Measurements from ENCODE around the gene MCU. TPM values are rescaled to one million over a fixed set of nuclear protein-coding genes. Genes with fewer than 3 reads are reported as not detected.

The MCU gene
- total and polyA plus RNA-seq, 2 of the 8 experiments (the other 6 are each of a cell fraction or from before 2014, with no cell fraction given), result 51.6 to 62.2 TPM

GRCh38 chr10:72793752-72794151 is 101.8 kb downstream of the MCU start:
- Histone ChIP-seq H4K8ac (ENCODE audit: extremely low read depth, insufficient read depth, low read length) (no peak overlapping the region; the same call in 1 of the 2 replicates), H4K5ac (ENCODE audit: insufficient read length, low read depth, low read length) (no peak overlapping the region), H3K27me3 (replicated peaks in 1 of 4; ENCODE audit: control insufficient read depth in 3 of 4, extremely low read depth in 1 of 4, insufficient read depth in 3 of 4, low read length in 3 of 4) (no peaks in the 10 kb centered on the region), H3K14ac (ENCODE audit: insufficient read length) (no peak overlapping the region), H4K91ac (replicated peaks; ENCODE audit: insufficient read length, low read length) (peak overlapping the region; percentile 20), H2BK5ac (ENCODE audit: low read depth, low read length) (peak overlapping the region; percentile 54; the same call in 1 of the 2 replicates), H2AFZ (ENCODE audit: low read length) (no peak overlapping the region), H2BK15ac (ENCODE audit: low read length) (no peak overlapping the region), H3K4me2 (ENCODE audit: insufficient read depth in 1 of 2, low read depth in 2 of 2, low read length in 2 of 2) (peak overlapping the region; percentile 27 to 52; a peak in 3 of 4 replicates), H2BK12ac (ENCODE audit: low read depth, low read length) (peak overlapping the region; percentile 89), H3K79me2 (ENCODE audit: control insufficient read depth in 1 of 2, insufficient read depth in 2 of 2, low read length in 2 of 2) (peaks cover 0 to 47% of the 10 kb centered on the region in 2 experiments; a peak in 2 of 4 replicates), H3K9me3 (ENCODE audit: insufficient read depth in 2 of 2, low read depth in 1 of 2, low read length in 1 of 2) (no peaks in the 10 kb centered on the region), H3K18ac (ENCODE audit: extremely low read depth, low read length) (no peak overlapping the region), H3K9ac (replicated peaks in 1 of 4; ENCODE audit: extremely low read depth in 1 of 4, low read depth in 3 of 4, low read length in 3 of 4) (no peak overlapping the region), H3K4ac (replicated peaks; ENCODE audit: insufficient read length, low read depth, low read length) (no peak overlapping the region), H3K36me3 (ENCODE audit: control insufficient read depth in 2 of 4, insufficient read depth in 4 of 4, low read length in 3 of 4) (no peaks in the 10 kb centered on the region; a peak in 1 of 8 replicates), H3K79me1 (ENCODE audit: low read depth, low read length) (no peaks in the 10 kb centered on the region), H3K4me3 (ENCODE audit: extremely low read depth in 1 of 4, insufficient read depth in 2 of 4, low read depth in 3 of 4, low read length in 4 of 4) (no peak overlapping the region), H3K56ac (replicated peaks; ENCODE audit: insufficient read length, low read depth, low read length) (no peak overlapping the region), H2AK5ac (ENCODE audit: low read depth, low read length) (no peak overlapping the region), H3K27ac (ENCODE audit: low read depth, low read length) (0 out of 2 replicates have a peak overlapping the region, but pooled peaks have one; percentile 16), H3K23ac (ENCODE audit: insufficient read length) (no peak overlapping the region), H2BK20ac (ENCODE audit: low read length) (peak overlapping the region; percentile 34; the same call in 1 of the 2 replicates), H2BK120ac (replicated peaks; ENCODE audit: low read depth, low read length) (no peak overlapping the region), H3K23me2 (ENCODE audit: low read depth, low read length) (no peaks in the 10 kb centered on the region), H4K20me1 (replicated peaks in 1 of 2; ENCODE audit: control insufficient read depth in 1 of 2, insufficient read depth in 2 of 2, low read length in 2 of 2) (no peaks in the 10 kb centered on the region), H3K4me1 (replicated peaks in 1 of 4; ENCODE audit: control insufficient read depth in 3 of 4, insufficient read depth in 4 of 4, low read length in 3 of 4) (peaks cover 4 to 22% (median 14%) of the 10 kb centered on the region in 4 experiments; a peak in 5 of 7 replicates)
- TF ChIP-seq NANOG (IDR thresholded peaks at IDR 0.05; ENCODE audit: insufficient read depth, low read depth, low read length, poor library complexity, severe bottlenecking) (peak; percentile 52), SIRT6 (IDR thresholded peaks at IDR 0.05; ENCODE audit: low read length) (no peak), RAD21 (IDR thresholded peaks at IDR 0.05 in 1 of 2, conservative IDR thresholded peaks at IDR 0.05 in 1 of 2; ENCODE audit: low read depth in 2 of 2, low read length in 2 of 2) (no peak)
- 67% methylated on average over 1 of the region's 1 CpG; no CpG with 5 or more reads in 1 of the 2 experiments for WGBS, 2 experiments (ENCODE audit: extremely low coverage in 1 of 2, insufficient coverage in 1 of 2, insufficient read length in 1 of 2, insufficient replicate concordance in 2 of 2, low coverage in 1 of 2, low lambda C conversion rate in 2 of 2, missing lambda C conversion rate in 1 of 2)
- no peak for DNase-seq (ENCODE audit: low read depth in 1 of 2, low spot score in 2 of 2)
- POLR2A ChIA-PET (ENCODE audit: partially characterized antibody), result interaction anchor here (1.0 kb wide), 1 partner anchor 9 kb away, joined by 3 read pairs; no protein-coding TSS in a partner anchor
- CTCF ChIA-PET (ENCODE audit: partially characterized antibody), result interaction anchor here (0.8 kb wide), 1 partner anchor 9 kb away, joined by 3 read pairs; no protein-coding TSS in a partner anchor
- FAIRE-seq, result no peak
